KBM-7 (cell line): ENCODE results near the gene TNFAIP8L1.

Experiments
- DNase-seq: peaks from one replicate; pipeline ENCODE4 v3.0.0-alpha.2; 2015
- in situ Hi-C: fragments of 300-500 bp; cut with MboI; formaldehyde crosslinking; loops from 2 replicates; pipeline ENCODE4 v1.14.3; 2020; ENCODE audit warnings: low sequenced_read_pairs, low pct_unique_long_range_greater_than_20kb, mixed read lengths

TNFAIP8L1 gene

DNA sequence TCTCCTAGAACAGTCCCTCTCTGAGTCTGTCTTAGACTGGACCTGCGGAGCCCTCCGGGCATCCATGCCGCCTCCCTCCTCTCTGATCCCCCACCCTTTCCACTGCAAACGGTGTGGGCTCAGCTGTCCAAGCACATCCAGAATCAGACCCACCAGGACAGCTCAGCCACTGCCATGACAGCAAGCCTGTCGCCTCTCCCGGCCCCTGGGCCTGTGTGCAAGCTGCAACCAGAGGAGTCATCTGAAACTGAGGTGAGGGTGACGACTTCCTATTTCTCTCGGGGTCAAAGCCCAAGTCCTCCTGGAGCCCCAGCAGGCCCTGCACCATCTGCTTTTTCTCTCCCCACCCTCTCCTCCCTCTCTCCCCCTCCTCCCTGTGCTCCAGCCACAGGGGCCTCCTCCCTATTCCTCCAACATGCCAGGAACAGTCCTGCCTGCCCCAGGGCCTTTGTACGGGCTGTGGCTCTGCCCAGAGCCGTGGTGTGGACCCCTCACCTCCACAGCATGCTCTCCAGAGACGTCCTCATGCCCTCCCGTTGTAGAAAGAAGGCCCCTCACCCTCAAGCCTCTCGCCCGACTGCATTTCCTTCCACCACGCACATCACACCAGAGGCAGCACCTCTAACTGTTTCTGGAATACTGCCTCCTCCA, 54.3 kb downstream of the TNFAIP8L1 start:
- no peak for DNase-seq
- in situ Hi-C loops, result no loop called here

GRCh38 chr19:4694211-4694987, 55.1 kb downstream of the TNFAIP8L1 start:
- no peak for DNase-seq
- in situ Hi-C loops, result no loop called here

DNA sequence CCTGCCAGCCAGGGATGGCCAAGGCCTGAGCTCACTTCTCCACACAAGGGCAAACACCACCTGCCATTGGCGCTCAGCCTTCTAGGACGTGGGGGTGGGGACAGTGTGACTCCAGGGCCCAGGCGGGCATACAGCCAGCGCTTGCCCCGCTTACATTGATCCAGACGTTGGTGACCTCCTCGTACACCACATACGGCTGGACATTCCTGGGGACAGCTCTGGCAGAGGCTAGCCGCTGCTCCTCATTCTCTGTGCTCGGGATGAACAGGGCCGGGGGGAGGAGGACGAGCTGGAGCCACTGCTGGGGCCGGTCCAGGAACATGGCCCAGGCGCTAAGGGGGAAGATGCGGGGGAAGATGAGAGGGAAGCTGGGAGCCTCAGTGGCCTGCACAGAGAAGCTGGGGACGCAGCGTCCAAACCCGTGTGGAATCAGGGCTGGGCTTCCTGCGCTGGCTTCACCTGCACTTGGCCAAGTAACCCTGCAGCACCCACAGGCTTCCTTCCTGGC, 56.0 kb downstream of the TNFAIP8L1 start:
- in situ Hi-C loops, result no loop called here

GRCh38 chr19:4697304-4697703, 58.0 kb downstream of the TNFAIP8L1 start:
- no peak for DNase-seq
- in situ Hi-C loops, result no loop called here

More for the DNA sequence above, 56.0 kb downstream of the TNFAIP8L1 start:
- no peak for DNase-seq

GRCh38 chr19:4699826-4700692, 60.7 kb downstream of the TNFAIP8L1 start:
- DNase-seq, result no peak
- in situ Hi-C loops, result no loop called here

DNA sequence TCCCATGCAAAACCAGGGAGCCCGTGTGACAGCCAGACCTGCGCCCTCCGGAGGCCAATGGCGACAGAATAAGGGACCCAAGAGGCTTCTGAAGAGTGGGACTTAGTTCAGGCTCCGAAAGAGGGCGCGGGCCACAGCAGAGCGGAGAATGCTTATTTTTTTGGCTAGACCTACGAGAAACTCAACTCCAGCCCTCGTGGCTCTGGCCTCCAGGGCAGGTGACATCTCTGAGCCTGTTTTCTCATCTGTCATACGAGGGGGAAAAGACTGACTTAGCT, 61.3 kb downstream of the TNFAIP8L1 start:
- no peak for DNase-seq
- in situ Hi-C loops, result no loop called here

- in situ Hi-C loops, result no loop called here
- no peak for DNase-seq
Measured at GRCh38 chr19:4701557-4701956, 62.2 kb downstream of the TNFAIP8L1 start.

DNA sequence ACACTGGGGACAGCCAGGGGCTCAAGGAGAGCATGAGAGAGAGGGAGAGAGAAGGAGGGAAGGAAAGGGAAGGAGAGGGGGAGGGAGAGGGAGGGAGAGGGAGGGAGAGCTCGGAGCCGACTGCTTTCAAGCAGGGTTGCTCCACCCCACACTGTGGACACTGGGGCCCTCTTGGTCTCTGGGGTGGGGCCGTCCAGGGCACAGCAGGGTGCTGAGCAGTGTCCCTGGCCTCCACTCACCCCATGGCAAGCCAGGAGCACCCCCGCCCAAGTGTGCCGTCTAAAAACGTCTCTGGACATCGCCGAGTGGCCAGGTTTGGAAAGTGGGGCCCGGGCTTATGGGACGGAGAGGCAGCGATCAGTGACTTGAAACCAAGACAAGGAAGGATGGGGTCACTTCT, 63.4 kb downstream of the TNFAIP8L1 start:
- DNase-seq, result no peak
- in situ Hi-C loops, result no loop called here

DNA sequence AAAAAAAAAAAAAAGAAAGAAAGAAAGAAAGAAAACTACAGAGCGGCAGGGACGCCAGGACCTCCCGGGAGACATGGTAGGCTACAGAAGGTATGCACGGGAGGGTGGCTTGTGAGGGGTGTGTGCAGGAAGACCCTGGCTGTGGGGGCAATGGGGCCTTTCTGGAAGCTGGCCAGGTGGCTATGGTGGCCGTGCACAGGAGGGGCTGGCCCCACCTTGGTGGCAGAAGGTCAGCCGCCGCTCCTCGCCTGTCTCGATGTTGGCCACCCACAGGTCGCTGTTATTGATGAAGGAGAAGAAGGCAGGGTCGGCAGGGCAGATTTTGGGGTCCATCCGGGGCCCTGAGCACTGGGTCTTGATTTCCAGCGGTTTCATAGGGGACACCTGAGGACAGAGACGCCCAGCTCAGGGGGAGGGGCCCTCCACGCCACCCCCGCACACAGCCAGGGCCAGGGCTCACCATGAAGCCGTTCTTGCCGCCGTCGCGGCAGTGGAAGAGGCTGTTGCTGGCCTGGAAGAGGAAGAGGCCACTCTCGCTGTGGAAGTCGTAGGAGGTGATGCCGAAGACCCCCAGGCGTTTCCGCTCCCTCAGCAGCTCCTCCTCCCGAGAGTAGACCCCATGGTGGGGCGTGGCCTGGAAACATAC, 64.5 kb downstream of the TNFAIP8L1 start:
- DNase-seq, result no peak
- in situ Hi-C loops, result no loop called here

DNA sequence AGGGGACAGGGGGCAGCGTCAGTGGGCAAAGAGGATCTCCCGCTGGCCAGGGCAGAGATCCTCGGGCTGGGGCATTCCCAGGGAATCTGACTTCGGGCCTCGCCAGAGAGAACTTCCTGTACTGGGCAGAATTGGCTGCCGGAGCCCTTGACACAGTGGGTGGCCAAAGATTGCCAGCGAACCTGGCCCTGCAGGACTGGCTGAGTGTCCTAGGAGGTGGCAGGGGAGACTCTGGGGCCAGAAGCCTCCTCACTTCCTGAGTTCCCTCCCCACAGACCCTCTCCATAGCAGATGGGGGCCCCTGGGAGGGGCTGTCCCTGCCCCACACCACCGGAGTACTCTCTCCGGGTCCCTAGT, 65.0 kb downstream of the TNFAIP8L1 start:
- in situ Hi-C loops, result no loop called here

More for the DNA sequence above, 65.0 kb downstream of the TNFAIP8L1 start:
- DNase-seq, result no peak
